Natural killer cell (primary cell): ENCODE data around the gene MEIS2. TPM values are rescaled to one million over a fixed set of nuclear protein-coding genes. Genes with fewer than 3 reads are reported as not detected.

ENCODE experiments used
- ATAC-seq, 3 donors: fragments of 150-1000 bp in 2 of 3; fragments of 200-7000 bp in 1 of 3; cut with Tn5 transposase; 1 replicate in 1 of 3; 2 replicates in 2 of 3; pipeline ENCODE4 v1.10.0; 2021; ENCODE audit warnings: mild to moderate bottlenecking in 2 of 3, moderate library complexity in 2 of 3
- DNase-seq, 2 donors: peaks; one replicate each; pipeline versions ENCODE4 v3.0.0 to v3.0.0-alpha.2; 2013 to 2021; ENCODE audit warnings: mixed read lengths in 1 of 2
- H3K27ac ChIP-seq: one replicate; pipeline ENCODE4 v1.5.1; 2013; ENCODE audit warnings: mild to moderate bottlenecking, low read length
- H3K27me3 ChIP-seq: one replicate; pipeline ENCODE4 v1.6.1; 2013; ENCODE audit warnings: low read length; ENCODE audit not compliant: control insufficient read depth, insufficient read depth
- H3K36me3 ChIP-seq: one replicate; pipeline ENCODE4 v1.6.1; 2013; ENCODE audit warnings: low read length; ENCODE audit not compliant: control insufficient read depth, insufficient read depth
- H3K4me1 ChIP-seq: one replicate; pipeline ENCODE4 v1.6.1; 2013; ENCODE audit warnings: low read length; ENCODE audit not compliant: control insufficient read depth, insufficient read depth
- H3K4me3 ChIP-seq: one replicate; pipeline ENCODE4 v1.5.1; 2013; ENCODE audit warnings: low read length
- H3K9me3 ChIP-seq: one replicate; pipeline ENCODE4 v1.6.1; 2013; ENCODE audit warnings: low read length; ENCODE audit not compliant: control insufficient read depth, insufficient read depth
- H3K27ac Mint-ChIP-seq, 2 donors: one replicate each; pipeline ENCODE4 v1.8.0; 2022; ENCODE audit warnings: mild to moderate bottlenecking in 2 of 2, mixed read lengths in 2 of 2, moderate library complexity in 1 of 2
- H3K27me3 Mint-ChIP-seq, 2 donors: one replicate each; pipeline ENCODE4 v1.8.0; 2022; ENCODE audit warnings: low read depth in 2 of 2, mixed read lengths in 2 of 2
- H3K36me3 Mint-ChIP-seq: one replicate; pipeline ENCODE4 v1.8.0; 2022; ENCODE audit warnings: mixed read lengths
- H3K4me1 Mint-ChIP-seq, 2 donors: one replicate each; pipeline ENCODE4 v1.8.0; 2022; ENCODE audit warnings: mixed read lengths in 2 of 2
- H3K4me3 Mint-ChIP-seq: one replicate; pipeline ENCODE4 v1.8.0; 2022; ENCODE audit warnings: mild to moderate bottlenecking, moderate library complexity, mixed read lengths
- H3K9me3 Mint-ChIP-seq, 2 donors: one replicate each; pipeline ENCODE4 v1.8.0; 2022; ENCODE audit warnings: mixed read lengths in 2 of 2
- CTCF ChIP-seq: fragments of 200-600 bp; IDR thresholded peaks from one replicate; pipeline ENCODE4 v1.8.0; 2022; ENCODE audit warnings: antibody characterized with exemption
- WGBS: methylation state at CpG from one replicate; pipeline ENCODE4 v1.1.7; 2013; ENCODE audit warnings: missing lambda C conversion rate; ENCODE audit not compliant: insufficient coverage; 5-methylcytosine and 5-hydroxymethylcytosine counted together
- intact Hi-C: fragments of 100-400 bp; cut with micrococcal nuclease; formaldehyde crosslinking; loops from one replicate; pipeline ENCODE4 v1.14.2; 2022
- total RNA-seq, 4 donors: library from RNA; stranded (reverse); fragments of 120-200 nt in 1 of 4; gene quantifications; one replicate each; pipeline versions ENCODE4 v1.2.3 to v1.2.4, GENCODE V29; 2013 to 2022

The MEIS2 gene
- total RNA-seq, 3 donors from 2014 or later (not counting 1 experiment from before 2014, with no cell fraction given): 0.35 TPM; not detected in 2

GRCh38 chr15:36877796-36878683, 222.3 kb downstream of the MEIS2 start:
- no peaks in the 10 kb centered on the region for H3K4me1 ChIP-seq
- no peak overlapping the region for H3K27ac ChIP-seq
- H3K36me3 Mint-ChIP-seq: peaks cover 5% of the 10 kb centered on the region
- no peak overlapping the region for H3K27ac Mint-ChIP-seq
- H3K4me1 Mint-ChIP-seq: no peaks in the 10 kb centered on the region
- peaks cover 2 to 3% of the 10 kb centered on the region in 2 donors for H3K9me3 Mint-ChIP-seq
- H3K36me3 ChIP-seq: no peaks in the 10 kb centered on the region
- no peak for DNase-seq
- no peak overlapping the region for H3K4me3 Mint-ChIP-seq
- intact Hi-C loops: no loop called here
- no peak overlapping the region for H3K4me3 ChIP-seq
- WGBS: 7% methylated on average over 32 of the region's 38 CpGs
- no peak for ATAC-seq
- no peak for TF ChIP-seq CTCF
- peaks cover 63 to 71% of the 10 kb centered on the region in 2 donors for H3K27me3 Mint-ChIP-seq
- H3K27me3 ChIP-seq: peaks cover 55% of the 10 kb centered on the region
- peaks cover 7% of the 10 kb centered on the region for H3K9me3 ChIP-seq

GRCh38 chr15:36877294-36877693, 223.1 kb downstream of the MEIS2 start:
- intact Hi-C loops: no loop called here
- Mint-ChIP-seq H3K27ac (no peak overlapping the region), H3K4me1 (no peaks in the 10 kb centered on the region), H3K9me3 (peaks cover 2 to 3% of the 10 kb centered on the region in 2 donors), H3K36me3 (peaks cover 5% of the 10 kb centered on the region), H3K4me3 (no peak overlapping the region), H3K27me3 (peaks cover 56 to 63% of the 10 kb centered on the region in 2 donors)
- H3K27me3 ChIP-seq: peaks cover 47% of the 10 kb centered on the region
- no peaks in the 10 kb centered on the region for H3K36me3 ChIP-seq
- H3K27ac ChIP-seq: no peak overlapping the region
- no peak overlapping the region for H3K4me3 ChIP-seq
- no peak for TF ChIP-seq CTCF
- WGBS: 22% methylated on average over 6 of the region's 8 CpGs
- no peak for DNase-seq
- peaks cover 7% of the 10 kb centered on the region for H3K9me3 ChIP-seq
- no peak for ATAC-seq
- H3K4me1 ChIP-seq: no peaks in the 10 kb centered on the region

- intact Hi-C loops: no loop called here
- H3K4me1 ChIP-seq: no peaks in the 10 kb centered on the region
- Mint-ChIP-seq H3K36me3 (peaks cover 5% of the 10 kb centered on the region), H3K27ac (no peak overlapping the region), H3K9me3 (peaks cover 2 to 3% of the 10 kb centered on the region in 2 donors), H3K4me3 (no peak overlapping the region), H3K4me1 (no peaks in the 10 kb centered on the region), H3K27me3 (peaks cover 45 to 48% of the 10 kb centered on the region in 2 donors)
- H3K36me3 ChIP-seq: no peaks in the 10 kb centered on the region
- DNase-seq (no peak), ATAC-seq (no peak)
- no peak overlapping the region for H3K4me3 ChIP-seq
- no peak for TF ChIP-seq CTCF
- WGBS: 59% methylated on average over 1 of the region's 2 CpGs
- peaks cover 7% of the 10 kb centered on the region for H3K9me3 ChIP-seq
- H3K27ac ChIP-seq: no peak overlapping the region
- peaks cover 34% of the 10 kb centered on the region for H3K27me3 ChIP-seq
These were observed 224.5 kb downstream of the MEIS2 start for GRCh38 chr15:36875740-36876334.
